HG03103 (cell line): ENCODE measurements around the gene SENP1.
"Not testable (repeated sequence)": the region's sequence is repeated elsewhere in the genome, so short reads cannot be mapped to it uniquely, and the experiment has no call there.

Experiments
- ATAC-seq: cut with Tn5 transposase; IDR thresholded peaks from one replicate; pipeline ENCODE4 v1.9.1; 2021; ENCODE audit warnings: low read depth; ENCODE audit not compliant: unreplicated experiment

Gene SENP1

DNA sequence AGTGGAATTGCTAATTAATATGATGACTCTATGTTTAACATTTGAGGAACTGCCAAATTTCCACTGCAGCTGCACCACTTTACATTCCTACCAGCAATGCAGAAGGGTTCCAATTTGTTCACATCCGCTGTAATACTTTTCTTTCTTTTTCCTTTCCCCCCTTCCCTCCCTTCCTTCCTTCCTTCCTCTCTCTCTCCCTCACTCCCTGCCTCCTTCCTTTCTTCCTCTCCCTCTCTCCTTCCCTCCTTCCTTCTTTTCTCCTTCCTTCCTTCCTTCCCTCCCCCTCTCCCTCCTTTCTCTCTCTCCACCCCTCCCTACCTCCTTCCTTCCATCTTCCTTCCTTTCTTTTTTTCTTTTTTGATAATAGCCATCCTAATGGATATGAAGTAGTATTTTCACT lies 10.1 kb upstream of the SENP1 start:
- no peak for ATAC-seq

DNA sequence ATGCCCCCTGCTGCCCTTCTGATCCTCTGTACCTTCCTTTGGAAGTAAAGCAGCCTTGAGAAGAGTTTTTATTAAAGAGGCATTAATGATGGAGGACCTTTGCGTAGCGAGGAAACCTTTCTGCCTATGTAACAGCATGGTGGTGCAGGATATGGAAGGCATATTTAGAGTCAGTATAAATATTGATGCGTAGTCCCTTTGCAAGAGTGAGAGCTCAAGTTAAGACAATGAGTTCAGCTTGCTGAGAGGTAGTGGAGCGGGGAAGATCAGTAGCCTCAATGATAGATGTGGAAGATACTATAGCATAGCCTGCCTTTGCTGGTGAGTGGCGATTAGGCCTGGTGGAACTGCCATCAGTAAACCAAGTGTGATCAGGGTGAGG lies 5.4 kb upstream of the SENP1 start:
- ATAC-seq = not testable (repeated sequence)

DNA sequence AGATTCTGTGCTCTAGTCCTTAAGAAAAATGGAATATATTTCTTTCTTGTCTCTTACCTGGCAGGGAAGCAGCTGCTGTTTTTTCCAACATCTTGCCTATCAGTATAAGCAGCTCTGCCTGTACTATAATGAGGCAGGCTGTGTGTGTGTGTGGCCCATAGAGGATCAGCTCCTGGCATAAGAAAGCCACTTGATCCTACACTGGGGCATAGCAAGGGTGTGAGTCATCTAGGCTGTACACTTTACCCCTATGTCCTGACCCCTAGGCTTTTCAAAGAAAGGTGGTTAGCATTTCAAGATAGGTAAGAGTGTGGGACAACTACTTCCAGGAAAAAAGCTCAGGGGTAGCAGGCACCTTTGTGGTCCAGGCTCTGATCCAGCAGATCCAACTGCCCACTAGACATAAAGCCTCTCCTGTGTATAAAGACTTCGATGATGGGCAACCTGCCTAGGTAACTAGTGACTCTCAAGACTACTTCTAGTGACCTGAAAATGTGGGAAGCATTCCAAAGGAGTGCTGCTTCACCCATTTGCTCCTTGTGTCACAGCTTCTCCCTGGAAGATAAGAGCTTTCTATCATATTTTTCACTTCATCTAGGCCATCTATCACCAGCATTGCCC lies 4.9 kb upstream of the SENP1 start:
- no peak for ATAC-seq

DNA sequence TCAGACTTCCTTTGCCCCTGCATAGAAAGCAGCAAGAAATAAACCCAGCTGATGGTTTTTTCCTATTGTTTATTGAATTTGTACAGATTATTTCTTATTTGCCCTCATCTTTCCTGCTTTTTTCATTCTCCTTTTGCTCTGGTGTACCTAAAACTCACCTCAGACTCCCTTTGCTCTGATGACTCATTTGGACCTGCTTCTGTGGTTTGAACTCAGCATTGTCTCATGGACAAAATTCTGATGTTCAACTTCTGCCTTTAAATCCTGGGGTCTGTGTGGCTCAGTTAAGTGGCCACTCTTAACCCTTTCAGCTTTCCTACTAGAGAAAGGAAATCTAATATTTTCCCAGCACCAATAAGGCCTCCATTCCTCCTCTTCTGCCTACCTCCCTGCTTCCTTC lies 3.5 kb upstream of the SENP1 start:
- no peak for ATAC-seq

DNA sequence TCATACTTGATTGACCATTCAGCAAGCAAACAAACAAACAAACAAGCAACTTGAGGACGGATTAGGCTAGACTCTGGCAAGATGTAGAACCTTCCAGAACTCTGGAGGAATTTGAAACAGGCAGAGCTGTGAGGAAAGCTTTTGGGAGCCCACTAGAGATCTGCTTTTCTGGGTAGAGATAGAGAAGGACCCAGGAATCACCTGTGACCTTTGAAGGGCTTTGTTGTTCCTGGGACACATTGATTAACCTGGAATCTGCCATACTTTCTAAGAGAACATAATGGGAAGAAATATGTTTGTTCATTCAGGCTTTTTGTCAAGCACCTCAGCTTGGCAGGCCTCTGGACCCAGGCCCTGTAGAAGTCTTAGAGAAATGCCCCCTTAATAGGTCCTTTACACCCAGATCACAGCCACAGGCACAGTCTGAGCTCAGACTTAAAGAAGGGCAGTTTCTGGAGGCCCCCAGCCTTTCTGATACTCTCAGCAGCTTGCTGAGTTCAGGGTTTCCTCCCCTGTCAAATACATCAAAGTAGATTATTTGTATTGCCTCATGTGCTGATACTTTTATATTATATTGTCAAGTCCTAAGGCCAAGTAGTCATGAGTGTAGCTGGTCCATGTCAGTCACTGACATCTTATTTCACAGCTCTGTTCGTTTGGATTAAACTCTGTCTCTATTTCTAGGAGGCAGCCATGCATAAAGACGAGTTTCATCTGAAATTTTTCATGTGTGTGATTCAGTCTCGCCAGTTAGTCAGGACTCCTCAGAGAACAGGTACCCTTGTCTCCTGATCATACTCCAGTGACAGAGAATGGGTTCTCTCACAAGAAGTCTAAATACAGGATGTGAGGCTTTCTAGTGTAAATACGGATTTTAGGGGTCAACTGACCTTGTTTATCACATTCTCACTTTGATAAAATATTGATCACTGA lies 1.1 kb upstream of the SENP1 start:
- no peak for ATAC-seq

DNA sequence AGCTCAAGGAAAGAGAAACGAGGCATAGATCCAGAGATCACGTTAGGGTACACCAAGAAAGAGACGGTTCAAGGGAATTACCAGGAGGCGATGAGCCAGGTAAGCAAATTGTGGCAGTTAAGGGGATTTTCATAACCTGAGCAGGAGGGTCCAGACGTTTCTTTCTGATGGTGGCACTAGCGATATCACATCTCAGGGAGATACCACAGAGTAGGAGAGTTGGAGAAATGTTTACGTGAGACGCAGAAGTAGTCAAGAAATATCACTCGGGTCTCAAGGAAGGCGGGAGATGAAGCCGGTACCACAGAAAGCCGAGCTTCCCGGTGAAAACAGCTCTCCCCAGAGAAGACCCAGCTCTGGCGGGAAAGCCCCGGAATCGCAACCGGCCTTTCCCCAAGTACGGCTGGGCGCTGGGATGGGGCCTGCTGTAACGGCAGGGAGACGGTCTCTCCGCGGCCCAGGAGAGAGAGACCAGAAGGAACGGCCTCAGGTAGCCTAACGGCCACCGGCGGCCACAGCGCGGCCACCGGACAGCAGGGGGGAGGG lies 485 bp downstream of the SENP1 start:
- peak; percentile 20 for ATAC-seq

DNA sequence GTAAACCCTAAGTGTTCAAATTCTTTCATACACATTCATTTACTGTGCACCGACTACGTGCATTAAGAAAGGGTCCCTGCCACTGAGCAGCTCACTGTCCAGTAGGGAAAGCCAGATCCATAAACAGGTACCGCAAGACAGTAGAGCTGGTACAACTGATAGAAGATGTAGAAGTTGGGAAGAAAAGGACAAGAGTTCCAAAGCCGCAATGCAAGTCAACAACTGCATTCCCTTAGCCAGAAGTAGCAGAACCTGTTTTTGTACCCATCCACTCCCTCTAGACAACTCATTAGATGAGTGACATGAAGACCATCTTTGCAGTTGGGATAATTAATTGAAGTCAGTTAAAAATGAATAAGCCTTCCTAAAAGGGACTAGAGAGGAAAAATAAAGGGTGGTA lies 1.3 kb downstream of the SENP1 start:
- ATAC-seq = no peak

DNA sequence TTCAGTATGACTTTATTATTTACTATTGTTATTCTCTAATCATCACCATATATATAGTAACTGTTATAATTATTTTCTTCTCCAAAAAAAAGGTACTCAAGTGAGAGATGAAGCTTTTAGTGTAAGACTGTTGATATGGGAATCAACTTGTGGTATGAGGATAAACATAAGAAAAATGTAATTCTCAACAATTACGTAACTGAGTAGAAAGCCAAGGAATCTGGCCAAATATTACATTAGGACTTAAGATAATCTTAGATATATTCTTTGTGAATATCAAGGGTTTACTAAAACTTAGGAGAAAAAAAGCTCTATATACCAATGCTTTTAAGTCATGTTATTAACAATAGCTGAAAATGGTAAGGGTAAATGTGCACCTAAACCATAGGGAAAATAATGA lies 13.3 kb downstream of the SENP1 start:
- ATAC-seq = no peak

DNA sequence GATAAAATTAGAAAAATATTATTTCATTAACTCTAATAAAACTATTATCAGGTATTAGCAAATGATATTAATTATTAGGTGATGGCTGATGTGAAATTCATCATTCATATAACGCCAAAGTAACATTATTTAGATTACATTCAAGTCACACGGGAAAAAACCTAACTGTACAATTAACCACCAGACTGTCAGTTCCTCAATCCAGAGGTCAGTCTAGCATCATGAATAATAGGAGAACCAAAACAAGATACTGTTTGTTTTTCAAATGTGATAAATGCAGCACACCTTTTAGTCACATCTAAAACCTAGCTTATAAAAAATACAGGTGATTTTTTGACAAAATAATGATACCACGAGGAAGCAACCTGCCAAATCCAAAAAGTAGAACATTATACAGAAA lies 19.6 kb downstream of the SENP1 start:
- no peak for ATAC-seq

DNA sequence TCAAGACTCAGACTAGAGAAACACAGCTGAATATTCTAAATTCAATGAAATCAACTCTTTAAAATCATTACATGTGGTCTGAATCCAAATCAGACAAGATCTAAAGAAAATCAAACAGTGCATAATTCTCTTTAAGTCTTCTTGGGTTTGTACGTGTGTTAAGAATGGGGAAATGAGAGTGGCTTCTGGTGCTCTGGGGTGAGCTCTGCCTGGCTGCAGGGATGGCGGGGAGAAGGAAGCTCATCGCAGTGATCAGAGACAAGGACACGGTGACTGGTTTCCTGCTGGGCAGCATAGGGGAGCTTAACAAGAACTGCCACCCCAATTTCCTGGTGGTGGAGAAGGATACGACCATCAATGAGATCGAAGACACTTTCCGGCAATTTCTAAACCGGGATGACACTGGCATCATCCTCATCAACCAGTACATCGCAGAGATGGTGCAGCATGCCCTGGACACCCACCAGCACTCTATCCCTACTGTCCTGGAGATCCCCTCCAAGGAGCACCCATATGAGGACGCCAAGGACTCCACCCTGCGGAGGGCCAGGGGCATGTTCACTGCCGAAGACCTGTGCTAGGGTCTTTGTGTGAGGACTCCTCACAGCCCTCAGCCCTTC lies 20.9 kb downstream of the SENP1 start:
- ATAC-seq = no peak

DNA sequence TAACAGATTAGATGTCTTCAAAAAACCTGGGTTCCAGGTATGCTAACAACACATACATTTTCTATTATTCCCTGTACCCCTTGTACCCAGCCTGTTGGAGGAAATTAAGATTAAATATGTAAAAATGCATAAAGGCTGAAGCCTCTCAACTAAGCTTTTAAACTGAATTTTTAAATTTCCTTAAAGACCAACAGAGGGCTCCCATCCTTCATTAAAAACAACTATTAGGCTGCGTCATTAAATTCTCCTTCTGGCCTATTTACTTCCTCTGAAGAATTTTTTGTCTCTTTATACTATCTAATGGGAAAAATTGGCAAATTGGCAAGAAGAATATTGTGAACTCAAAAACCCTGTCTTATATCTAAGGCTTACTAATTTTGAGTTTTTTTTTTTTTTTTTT lies 21.8 kb downstream of the SENP1 start:
- ATAC-seq = no peak

DNA sequence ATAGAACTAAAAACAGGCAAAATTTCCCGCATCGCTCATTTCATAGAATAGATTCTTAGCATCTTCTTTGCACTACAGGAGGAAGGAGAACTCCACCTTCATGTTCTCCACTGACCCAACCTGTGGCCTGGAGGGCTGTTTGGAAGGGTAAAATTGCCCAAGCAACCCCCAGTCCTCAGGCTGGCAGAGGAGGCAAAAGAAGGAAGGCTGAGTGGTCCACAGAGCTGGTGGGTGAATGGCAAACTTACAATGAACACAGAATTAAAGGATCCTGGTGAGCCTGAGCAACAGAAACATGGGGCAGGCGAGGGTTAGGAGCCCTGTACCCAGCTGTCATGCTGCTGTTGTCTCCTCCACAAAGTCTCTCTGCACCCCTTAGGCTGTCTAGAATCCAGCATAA lies 25.1 kb downstream of the SENP1 start:
- ATAC-seq = no peak

DNA sequence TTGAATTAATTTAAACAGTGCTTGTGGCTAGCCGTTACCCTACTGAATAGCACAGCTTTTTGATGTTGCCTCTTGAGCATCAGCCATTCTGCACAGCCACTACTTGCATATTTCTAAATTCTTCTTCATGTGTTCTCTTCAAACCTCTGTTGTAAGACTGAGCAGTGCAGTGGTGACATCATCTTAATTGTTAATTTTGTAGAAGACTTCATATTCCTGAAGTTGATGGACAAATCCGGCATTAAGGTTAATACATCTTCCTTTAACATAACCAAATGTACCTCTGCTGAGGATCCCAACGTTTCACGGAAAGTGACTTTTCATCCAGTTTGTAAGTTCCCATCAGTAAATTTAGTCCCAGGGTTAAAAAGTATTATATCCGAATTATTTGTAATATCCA lies 25.6 kb downstream of the SENP1 start:
- ATAC-seq = no peak

DNA sequence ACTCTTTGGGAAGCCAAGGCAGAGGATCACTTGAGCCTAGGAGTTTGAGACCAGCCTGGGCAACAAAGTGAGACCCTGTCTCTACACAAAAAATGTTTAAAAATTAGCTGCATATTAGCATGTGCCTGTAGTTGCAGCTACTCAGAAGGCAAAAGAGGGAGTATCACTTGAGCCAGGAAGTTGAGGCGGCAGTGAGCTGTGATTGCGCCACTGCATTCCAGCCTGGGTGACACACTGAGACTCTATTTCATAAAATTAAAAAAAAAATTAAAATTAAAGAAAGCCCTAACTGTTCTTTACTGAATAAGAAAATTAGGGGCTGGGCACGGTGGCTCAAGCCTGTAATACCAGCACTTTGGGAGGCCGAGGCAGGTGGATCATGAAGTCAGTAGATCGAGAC lies 27.0 kb downstream of the SENP1 start:
- no peak for ATAC-seq

DNA sequence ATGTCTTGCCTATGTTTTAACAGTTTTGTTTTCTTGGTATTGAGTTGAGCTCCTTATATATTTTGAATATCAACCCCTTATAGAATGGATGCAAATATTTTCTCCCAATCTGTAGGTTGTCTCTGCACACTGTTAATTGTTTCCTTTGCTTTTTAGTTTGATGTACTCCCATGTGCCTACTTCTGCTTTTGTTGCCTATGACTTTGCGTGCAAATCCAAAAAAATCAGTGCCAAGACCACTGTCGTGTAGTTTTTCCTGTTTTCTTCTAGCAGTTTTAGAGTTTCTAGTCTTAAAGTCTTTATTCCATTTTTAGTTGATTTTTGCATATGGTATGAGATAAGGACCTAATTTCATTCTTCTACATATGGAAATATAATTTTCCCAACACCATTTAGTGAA lies 28.8 kb downstream of the SENP1 start:
- no peak for ATAC-seq

DNA sequence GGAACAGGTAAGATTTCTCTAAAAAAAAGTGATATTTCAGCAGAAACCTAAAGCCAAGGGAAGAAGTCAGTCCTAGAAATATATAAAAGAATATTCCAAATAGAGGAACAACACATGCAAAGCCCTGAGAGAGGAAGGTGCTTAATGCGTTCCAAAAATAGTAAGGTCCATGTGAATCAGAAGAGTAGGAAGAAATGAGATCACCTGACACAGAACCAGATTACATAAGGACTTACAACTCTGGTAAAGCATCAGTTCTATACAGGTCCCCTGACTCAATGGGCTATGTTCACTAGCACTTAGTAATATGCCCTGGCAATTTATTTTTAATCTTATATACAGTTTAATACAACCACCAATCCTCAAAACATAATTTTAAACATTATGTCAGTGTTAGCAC lies 30.0 kb downstream of the SENP1 start:
- no peak for ATAC-seq

DNA sequence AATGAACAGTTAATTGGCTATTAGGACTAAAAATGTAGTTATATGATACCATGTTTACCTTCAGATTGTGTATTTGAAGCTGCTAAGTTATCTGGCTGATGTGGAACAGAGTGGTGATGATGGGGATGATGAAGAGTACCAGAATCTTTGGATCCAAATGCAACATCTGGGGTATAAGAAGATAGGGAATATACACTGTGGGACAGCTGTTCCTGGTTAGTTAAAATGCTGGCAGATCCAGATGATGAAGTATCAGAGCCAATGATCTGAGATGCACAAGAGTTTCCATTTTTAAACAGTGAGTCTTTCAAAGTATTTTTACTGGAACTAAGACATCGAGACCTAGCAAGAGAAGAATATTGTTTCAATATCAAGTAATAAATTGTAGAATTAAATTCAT lies 31.6 kb downstream of the SENP1 start:
- no peak for ATAC-seq

DNA sequence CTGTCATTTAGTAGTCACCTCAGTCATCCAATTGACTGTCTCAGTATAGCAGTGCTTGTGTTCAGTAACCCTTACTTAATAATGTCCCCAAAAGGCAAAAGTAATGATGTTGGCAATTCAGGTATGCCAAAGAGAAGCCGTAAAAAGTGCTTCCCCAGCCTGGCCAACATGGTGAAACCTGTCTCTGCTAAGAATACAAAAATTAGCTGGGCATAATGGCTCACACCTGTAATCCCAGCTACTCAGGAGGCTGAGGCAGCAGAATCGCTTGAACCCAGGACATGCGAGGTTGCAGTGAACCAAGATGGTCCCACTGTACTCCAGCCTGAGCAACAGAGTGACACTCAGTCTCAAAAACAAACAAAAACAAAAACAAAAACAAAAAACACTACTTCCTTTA lies 33.6 kb downstream of the SENP1 start:
- ATAC-seq = no peak

DNA sequence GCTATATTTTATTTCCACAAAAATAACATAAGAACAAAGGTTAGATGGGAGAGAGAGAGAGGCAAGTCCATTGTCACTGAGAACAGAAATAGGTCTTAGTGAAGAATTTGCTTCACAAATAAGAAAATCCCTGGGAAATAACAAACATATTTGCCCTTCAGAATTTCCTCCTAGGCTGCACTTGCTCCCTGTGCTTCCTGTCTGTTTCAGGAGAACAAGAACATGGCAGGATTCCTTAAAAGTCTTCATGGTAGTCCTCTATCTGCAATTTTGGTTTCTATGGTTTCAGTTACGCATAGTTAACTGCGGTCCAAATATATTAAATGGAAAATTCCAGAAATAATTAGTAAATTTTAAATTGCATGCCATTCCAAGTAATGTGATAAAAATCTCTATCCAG lies 34.1 kb downstream of the SENP1 start:
- ATAC-seq = no peak

DNA sequence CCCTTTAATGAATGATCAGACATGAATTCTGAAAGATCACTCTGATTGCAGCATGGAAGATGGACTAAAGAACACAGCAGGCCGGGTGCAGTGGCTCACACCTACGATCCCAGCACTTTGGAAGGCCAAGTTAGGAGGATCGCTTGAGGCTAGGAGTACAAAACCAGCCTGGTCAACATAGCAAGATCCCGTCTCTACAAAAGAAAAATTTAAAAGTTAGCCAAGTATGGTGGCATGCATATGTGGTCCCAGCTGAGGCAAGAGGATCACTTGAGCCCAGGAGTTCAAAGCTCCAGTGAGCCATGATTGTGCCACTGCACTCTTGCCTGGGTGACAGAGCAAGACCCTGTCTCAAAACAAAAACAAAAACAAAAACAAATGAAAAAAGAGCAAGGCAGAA lies 35.1 kb downstream of the SENP1 start:
- ATAC-seq = no peak

DNA sequence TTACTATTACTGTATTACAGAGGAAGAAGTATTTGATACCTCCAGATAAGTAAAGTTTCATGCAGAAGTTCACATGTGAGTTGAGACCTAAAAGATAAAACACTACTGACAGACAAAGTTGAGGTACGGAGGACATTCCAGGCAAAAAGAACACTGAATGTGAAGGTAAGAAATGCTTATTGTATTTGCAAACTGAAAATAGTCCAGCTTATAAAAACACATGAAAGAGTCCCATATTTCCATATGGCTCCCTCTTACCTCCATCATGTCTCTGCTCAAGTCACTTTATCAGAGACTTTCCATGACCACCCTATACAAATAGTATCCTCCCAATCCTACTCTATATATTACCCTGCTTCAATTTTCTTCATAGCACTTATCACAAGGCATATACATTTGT lies 35.8 kb downstream of the SENP1 start:
- no peak for ATAC-seq

DNA sequence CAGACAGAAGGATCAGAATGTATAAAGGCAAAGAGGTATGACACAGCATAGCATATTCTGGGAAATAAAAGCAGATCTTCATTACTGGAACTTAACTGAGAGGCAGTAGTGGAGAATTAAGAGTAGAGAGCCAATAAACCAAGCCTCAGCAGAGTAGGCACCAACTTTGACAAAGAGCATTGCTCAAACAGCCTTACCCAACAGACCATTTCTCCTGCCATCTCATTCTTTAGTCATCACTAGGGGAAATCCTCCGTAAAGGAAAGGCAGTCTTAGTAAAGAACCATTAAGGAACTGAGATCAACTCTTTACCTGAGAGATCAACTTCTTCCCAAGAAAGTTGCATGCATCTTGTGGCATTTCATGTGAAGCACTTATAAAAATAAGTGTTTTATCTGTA lies 36.6 kb downstream of the SENP1 start:
- ATAC-seq = no peak
